Lung microvascular endothelial cell (primary cell): Measurements from ENCODE around the gene TAPBP. TPM values are rescaled to one million over a fixed set of nuclear protein-coding genes. Genes with fewer than 3 reads are reported as not detected.
"Not testable (repeated sequence)": the region's sequence is repeated elsewhere in the genome, so short reads cannot be mapped to it uniquely, and the experiment has no call there.

Experiments used
- DNase-seq, 2 donors: peaks; one replicate each; pipeline versions ENCODE4 v3.0.0 to v3.0.0-alpha.2; 2010; ENCODE audit warnings: low read depth in 2 of 2
- total RNA-seq: library from RNA; depleted of rRNA; stranded (reverse); fragments of >200 nt; gene quantifications from 2 replicates; pipeline ENCODE4 v1.2.1, GENCODE V29; 2014

The TAPBP gene
- total RNA-seq, 1 donor from 2014 or later: 57.7 TPM

DNA sequence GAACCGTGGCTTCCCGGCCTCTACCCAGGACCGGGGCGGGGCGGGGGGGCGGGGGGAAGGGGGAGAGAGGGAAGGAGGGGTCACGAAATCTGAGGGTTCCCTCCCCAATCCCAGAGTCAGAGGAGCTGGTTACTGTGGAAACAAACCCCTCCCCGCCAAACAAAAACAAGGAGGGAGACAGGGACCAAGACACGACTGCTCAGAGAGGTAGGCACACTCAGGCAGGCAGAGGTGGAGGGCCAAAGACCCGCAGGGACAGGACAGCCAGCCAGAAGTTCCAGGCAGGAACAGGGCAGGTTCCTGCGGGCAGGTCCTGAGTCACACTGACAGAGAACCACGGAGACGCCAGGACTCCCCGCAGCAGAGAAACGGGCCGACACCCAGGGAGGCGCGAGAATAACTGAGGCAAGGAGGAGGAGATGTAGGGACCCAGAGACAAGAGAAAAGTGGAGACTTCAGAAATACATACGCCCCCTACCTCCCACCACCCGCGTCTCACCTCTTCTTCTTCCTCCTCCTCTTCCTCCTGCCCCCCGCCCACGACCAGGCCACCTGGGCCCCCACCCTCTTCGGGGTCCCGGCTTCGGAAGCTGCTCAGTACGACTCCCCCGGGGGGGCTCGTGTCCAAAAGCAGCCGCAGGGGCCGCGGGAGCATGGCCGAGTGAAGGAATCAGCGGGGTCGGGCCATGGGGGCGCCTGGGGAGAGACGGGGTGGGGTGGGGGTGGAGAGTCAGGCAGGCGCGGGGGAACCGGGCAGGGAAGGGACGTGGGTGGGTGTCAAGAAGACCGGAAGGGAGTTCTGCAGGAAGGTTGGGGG is 15.7 kb downstream of the TAPBP start:
- peak; percentile 61 to 75 for DNase-seq

DNA sequence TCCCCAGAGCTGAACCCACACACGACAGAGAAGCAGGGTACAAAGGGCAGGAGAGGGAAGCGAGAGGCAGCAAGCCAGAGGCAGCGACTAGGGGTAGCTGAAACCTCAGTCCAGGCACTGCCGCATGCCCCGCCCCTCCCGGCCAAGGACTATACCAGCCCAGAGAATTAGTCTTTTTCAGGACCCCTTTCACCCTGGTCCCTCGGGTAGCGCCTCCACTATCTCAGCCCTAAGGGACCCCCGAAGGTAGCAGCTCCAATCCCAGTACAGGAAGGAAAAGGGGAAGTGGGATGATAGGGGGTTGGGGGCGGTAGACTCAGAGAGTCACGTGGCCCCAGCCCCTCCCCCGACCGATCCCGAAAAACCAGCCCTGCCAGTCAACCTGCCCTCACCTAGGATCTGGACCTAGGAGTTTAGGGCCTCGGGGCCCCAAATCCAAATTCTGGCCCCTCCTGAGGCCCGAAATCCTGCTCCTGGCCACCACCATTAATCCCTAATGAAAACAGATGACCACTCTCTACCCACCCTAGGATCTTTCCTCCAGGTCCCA is 16.4 kb downstream of the TAPBP start:
- DNase-seq: no peak

DNA sequence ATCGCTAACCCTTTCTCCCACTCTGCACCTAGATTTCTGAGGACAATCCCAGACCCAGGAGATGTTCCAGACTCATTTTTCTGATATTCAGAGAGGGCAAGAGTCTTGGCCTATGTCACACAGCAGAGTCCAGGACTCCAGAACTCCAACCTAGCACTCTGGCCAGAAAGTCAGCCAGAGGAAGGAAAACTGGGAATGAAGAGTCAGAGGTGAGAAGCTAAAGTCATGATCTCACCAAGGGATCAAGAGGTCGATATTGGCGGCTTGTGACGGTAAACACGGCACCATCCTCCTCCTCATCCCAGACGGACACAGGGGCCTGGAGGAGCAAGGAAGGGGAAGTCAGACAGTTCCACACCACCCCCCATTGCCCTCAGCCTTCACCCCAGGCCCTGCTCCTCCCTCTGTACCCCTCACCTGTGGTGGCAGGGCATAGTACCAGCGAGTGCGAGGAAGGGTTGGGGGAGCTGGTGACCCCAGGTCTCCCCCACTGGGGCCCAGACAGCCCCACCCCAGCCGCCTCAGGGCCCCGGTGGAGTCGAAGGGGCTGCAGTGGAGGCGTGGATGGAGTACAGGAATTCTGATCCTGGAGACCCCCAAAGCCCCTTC is 17.0 kb downstream of the TAPBP start:
- no peak for DNase-seq

DNA sequence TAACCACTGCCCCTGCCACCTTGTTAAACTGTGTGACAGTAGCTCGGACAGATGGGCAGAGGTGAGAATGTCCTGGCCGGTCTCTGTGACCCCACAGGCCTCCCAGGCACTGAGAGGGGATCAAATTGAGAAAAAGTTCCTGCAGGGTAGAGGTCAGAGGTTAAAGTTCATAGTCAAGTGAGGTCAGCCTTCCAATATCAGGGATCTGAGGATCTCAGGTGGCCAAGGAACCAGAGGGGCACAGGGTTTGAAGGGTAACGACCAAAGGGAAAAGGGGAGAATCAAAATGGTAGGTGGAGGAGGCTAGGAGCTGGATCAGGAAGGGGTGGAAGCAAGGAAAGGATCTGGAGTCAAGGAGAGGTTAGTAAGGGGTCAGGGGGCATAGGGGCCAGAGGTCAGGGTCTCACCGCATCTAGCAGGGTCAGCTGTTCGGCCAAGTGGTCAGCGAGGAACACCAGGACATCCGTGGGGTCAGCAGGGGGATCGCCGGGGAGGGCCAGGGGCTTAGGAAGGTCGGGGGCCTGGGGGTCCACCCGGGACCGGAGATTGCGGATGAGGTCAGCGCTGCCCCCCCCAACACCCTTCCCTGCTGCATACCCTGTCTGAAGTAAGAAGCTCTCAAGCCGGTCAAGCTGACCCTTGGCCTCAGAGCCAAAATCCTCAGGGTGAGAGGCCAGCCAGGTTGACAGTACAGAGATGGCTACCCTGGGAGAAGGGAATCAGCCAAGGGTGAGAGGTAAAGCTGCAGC is 18.1 kb downstream of the TAPBP start:
- no peak for DNase-seq

DNA sequence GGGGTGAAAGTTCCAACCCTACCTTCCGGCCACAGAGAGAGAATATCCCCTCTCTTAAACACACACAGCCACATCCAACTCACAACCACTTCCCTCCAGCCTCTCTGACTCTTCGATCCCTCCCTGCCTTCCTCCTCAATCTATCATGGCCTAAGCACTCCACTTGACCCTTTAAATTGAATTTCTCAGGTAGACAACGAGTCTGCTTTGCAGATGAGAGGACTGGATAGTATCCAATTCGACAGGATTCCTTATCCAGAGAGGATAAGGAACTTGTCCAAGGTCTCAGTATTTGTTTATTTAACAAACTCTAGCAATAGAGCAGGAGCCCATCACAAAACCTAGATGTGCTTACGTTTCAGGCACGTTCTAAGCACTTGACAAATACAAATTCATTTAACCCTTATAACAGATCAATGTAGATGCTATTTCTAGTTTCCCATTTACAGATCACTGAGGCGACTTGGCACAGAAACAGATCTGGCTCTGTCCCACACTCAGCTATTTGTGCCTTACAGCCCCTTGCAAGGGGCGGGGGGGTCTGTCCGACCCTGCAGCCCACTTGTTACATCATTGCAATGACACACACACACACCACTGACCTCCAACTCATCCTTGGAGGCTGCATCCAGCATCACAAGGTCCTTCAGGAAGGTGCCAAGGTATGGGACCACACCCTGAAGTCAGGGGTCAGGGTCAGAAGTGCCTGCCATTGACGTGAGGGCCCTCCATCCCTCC is 19.6 kb downstream of the TAPBP start:
- DNase-seq: no peak

DNA sequence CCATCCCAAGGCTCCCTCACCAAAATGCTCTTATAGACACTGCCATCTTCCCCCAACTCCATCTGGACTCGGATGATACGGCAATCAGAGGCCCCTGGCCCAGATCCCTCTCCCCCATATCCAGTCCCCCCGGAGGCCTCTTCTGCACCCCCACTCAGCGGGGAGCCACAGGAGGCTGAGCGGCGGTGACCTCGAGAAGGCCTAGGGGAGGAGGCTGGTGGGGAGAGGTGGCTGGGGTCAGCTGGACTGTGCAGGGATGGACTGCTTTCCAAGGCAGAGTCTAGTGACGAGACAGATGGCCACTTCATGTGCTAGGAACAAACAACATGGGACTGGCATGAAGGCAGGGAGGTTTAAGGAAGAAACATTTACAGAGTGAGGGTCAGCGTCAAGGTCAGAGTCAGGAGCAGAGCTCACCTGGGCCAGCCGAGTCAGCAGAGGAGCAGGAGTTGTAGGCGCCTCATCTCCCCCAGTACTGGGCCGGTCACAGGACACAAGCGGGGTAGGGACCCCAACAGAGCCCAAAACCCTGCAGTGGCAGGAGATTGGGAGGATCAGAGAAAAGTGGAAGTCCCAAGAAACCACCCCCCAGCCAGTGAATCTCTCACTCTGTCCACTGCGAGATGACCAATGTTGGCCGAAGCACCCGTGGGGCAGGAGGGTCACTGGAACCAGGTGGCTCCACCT is 20.7 kb downstream of the TAPBP start:
- no peak for DNase-seq

DNA sequence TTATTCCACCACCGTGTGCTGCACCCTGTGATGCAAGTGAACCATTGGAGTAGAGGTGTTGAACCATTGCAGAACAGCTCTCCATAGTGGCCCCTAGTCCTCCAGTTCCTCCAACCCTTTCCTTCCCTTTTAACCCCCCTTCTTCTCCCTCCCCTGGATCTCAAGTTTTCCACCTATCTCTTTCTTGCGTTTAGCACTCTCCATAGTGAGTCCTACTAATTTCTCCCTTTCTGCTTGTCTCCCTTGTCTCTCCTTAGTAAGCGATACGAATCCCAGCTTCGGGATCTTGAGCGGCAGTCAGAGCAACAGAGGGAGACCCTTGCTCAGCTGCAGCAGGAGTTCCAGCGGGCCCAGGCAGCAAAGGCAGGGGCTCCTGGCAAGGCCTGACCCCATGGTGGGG is 23.4 kb downstream of the TAPBP start:
- DNase-seq: no peak

DNA sequence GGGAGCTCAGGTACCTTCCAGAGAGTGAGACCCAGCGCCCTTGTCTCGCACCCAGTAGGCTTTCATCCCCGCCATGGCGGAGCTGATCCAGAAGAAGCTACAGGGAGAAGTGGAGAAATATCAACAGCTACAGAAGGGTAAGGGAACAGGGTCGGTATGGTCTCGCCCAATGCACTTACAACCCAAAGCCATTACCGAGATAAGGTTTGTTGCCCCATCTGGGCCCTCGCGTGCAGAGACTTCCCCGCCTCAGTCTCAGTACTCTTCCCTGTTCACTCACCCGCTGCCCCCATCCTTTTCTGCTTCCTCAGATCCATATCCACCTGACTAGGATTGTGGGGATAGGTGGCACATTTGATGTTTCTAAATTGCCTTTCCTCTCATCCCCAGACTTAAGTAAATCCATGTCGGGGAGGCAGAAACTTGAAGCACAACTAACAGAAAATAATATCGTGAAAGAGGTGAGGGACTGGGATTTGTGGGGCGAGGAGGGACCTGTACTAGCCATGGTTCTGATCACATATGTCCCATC is 24.0 kb downstream of the TAPBP start:
- DNase-seq: no peak

DNA sequence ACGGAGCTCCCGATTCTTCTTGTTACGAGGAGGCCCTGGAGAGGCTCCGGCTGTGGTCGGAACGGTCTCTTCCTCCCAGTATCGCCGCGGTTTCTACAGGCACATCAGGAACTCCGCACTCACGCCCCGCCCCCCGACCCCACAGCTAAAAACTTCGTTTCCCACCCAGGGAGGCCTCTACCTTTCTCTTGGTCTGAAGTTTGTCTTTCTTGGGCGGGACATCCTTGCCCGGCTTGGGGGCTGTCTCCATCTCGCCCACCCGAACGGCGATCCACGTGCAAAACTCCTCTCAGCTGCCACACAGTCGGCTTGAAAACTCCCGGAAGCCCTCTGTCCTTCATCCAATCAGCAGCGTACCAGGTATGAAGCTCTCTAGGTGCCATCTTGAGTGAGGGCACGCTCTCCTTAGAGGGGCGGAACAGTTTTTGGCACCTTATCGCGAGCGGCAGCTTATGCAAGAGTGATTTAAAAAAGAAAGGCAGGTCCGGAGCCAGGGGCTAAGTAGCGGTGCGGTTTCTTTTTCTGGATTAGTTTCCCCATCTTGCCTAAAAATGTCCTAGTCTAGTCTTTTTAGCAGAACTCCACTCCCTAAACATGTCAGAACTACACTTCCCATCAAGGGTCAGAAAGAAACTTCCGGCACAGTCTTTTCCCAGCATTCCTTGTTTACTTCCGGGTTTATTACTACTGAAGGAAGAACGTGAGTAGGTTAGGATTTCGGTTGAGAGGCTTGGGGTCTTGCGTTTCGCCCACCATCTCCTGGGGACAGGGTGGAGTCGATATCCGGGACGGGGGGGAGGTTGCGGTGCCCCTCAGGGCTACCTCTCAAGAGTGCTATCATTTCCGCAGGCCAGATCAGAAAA is 24.7 kb downstream of the TAPBP start, which contains the start of the genes PFDN6 and WDR46:
Gene PFDN6 (plus strand): TSS at position 681 of the 863 bp plus-strand sequence. CDS start 256 bp downstream, outside the sequence.
Gene WDR46 (minus strand): TSS at position 319 of the 863 bp plus-strand sequence. CDS start 69 bp downstream, at position 250.
- peak; percentile 88 to 91 for DNase-seq

DNA sequence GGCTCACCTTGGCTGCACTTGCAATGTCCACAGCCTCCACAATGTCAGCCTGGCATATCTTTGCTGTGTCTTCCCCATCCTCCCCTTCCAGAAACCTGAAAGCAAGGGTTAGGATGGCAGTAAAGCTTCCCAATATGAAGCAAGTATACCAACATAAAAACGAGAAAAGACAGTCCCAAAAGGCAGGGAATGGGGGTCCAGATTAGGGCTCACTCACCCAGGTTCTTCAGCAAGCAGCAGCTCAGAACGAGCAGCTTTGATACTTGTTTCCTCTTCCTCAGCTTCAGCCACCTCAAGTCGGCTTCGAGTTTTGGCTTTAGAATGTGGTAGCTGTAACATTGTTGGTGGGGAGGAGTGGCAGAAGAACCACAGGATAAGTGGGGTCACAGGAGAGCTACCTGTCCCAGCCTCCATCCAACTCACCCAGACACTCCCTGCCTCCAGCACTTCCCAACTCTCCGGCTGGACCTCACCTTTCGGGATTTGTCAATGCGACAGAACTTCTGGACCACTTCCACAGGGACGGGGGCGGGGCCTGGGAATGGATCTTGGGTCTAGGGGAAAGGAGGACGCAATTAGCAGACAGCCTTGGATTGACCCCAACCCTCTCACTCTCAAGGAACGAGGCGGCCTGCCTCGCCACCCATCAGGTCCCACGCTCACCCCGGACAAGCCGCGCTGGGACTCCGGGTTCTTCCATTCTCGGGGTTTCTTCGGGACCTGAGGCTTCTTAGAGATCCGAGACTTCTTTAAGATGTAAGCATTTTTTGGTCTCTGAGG is 25.5 kb downstream of the TAPBP start:
- no peak for DNase-seq

DNA sequence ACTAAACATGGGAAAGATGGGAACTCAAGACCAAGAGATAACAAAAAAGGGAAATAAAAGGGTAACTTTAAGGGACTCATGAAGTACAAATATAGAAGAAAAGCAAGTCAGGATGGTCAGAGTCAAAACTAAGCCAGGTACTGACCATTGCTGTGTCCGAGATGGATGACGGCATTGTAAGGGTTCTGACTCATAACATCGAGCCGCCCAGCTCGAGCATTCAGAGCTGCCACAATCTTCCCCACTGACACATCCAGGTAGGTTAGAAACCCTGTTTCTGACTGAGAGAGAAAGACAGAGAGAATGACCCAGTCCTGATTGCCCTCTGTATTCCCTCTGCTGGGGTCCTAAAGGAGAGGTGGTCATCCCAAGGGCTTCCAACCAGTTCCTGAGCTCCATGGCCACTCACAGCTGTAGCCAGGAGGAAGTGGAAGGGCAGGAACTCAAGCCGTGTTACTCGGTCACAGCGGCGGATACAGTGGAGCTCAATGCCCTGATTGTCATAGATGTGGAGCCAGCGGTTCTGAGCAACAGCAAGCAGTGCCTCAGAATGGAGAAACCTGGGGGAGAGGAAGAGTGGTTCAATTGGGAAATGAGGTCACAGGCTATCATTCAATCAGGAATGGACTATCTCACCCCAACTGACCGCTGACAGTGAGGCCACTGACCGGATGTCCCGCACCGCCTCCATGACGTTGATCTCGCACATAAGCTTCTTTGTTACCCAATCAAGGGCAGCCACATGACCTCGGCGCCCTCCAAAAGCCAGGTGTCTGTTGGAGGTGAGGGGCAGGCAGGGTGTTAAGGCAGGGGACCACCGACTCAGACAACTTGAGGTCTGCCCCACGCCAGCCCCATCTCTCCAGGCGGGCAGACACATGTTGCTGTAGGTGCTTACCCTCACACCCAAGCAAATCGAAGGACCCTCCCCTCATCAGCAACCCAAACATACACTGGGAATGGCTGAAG is 26.6 kb downstream of the TAPBP start:
- DNase-seq: no peak

DNA sequence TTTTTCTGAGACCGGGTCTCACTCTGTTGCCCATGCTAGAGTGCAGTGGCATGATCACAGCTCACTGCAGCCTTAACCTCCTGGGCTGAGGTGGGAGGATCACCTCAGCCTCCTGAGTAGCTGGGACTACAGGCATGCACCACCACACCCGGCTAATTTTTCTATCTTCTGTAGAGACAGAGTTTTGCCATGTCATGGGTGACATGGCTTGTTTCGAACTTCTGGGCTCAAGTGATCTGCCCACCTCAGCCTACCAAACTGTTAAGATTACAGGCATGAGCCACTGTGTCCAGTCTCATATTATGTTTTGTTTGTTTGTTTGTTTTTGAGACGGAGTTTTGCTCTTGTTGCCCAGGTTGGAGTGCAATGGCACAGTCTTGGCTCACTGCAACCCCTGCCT is 28.7 kb downstream of the TAPBP start:
- not testable (repeated sequence) for DNase-seq

DNA sequence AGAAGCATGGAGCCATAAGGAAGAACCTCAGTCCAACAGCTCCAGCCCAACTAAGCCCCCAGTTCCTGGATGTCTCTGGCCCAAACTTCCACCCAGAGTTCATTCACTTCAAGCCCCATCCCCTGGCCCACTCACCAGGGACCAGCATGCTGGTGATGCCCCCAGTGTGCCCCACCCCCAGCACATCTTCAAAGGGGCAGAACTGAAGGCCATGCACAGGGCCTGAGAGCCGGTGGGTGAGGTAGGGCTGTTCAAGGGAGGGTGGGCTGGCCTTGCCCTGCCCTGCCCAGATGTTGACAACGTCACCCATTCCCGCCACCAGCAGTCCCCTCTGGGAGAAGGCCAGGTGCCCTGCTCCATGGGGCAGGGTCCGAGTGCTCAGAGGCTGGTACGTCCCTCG is 33.3 kb downstream of the TAPBP start:
- DNase-seq: no peak

DNA sequence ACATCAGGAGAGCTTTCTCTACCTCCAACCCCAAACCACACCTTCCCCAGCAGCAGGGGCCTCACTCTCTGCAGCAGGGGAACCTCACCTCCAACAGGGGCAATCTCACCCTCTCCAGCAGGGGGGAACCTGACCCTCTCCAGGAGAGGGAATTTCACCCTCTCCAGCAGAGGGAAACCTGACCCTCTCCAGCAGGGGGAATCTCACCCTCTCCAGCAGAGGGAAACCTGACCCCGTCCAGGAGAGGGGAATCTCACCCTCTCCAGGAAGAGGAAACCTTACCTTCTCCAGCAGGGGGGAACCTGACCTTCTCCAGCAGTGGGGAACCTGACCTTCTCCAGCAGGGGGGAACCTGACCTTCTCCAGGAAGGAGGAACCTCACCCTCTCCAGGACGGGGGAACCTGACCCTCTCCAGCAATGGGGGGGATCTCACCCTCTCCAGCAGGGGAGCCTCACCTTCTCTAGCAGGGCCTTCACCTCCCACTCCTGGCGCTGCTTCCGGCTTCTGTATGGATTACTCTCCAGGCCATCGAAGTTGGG is 33.8 kb downstream of the TAPBP start:
- peak; percentile 76 for DNase-seq

DNA sequence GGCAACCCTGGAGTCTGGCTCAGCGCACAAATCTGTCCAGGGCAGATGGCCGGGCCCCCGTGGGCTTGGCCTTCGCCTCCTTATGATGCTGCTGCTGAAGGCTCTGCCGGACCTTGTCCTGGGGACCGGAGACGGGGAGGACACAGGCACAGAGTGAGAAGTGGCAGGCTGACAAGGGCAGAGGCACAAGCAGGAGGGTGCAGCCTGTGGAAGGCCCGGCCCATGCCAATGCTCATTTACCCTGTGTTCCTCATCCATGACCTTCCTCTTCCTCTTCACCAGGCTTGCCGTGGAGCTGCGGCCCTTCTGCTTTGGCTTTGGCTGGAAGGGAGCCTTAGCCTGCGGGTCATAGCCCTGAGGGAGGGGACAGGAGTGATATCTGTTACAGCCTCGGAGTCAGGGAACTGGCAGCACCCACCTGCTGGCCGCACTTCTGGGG is 34.6 kb downstream of the TAPBP start:
- DNase-seq: no peak

DNA sequence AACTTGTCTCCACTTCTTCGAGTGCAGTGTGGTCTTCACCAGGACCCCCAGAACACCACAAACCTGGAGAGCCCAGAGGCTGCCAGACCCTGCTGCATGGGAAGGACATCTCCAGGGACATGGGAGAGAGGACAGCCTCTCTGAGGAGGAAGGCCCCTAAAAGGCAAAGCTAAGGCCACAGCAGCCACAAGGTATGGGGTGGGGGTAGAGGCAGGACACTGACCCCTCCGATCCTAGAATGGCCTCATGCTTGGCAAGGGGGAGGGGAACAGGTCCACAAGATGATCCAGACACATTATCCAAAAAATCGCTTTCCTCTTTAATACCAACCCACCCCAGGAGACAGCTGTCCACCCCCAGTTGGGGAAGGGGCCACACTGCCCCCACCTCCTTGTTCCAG is 35.1 kb downstream of the TAPBP start:
- no peak for DNase-seq

DNA sequence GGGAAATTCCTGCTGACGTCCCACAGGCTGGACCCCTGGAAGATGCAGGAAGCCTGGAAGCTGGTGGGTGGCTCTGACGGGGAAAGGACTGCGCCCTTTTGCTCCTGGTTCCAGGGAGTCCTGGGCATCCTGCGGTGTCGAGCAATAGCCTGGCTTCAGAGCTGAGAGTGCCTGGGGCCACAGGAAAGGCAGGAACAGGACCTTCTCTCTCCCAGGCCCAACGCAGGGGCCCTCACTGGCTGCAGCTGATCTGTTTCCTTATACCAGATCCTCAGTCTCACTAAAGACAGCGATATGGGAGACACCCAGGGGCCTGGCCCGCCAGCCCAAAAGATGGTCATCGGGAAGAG is 35.5 kb downstream of the TAPBP start:
- DNase-seq: no peak
